GM21423 (cell line): ENCODE data around the gene PRPF8.
A peak's percentile ranks its signal among the peaks of the same experiment; 100 is the strongest.

Experiments
- ATAC-seq: cut with Tn5 transposase; IDR thresholded peaks from one replicate; pipeline ENCODE4 v1.9.1; 2021; ENCODE audit warnings: mild to moderate bottlenecking, moderate library complexity; ENCODE audit not compliant: unreplicated experiment

The PRPF8 gene

GRCh38 chr17:1646199-1646875 is 38.3 kb downstream of the PRPF8 start:
- no peak for ATAC-seq

GRCh38 chr17:1645207-1646171 is 39.2 kb downstream of the PRPF8 start, which contains the start of gene SCARF1:
TSS of gene SCARF1 (minus strand) at chr17:1645732. CDS start at chr17:1645697, 35 bp downstream.
- no peak for ATAC-seq

GRCh38 chr17:1644493-1645206 is 40.0 kb downstream of the PRPF8 start:
- no peak for ATAC-seq

- no peak for ATAC-seq
Measured at GRCh38 chr17:1643999-1644492, 40.6 kb downstream of the PRPF8 start.

GRCh38 chr17:1643293-1643998 is 41.2 kb downstream of the PRPF8 start:
- no peak for ATAC-seq

- ATAC-seq: no peak
Measured at GRCh38 chr17:1641065-1641403, 43.6 kb downstream of the PRPF8 start.

GRCh38 chr17:1640329-1641064 is 44.2 kb downstream of the PRPF8 start:
- ATAC-seq: no peak

- ATAC-seq: no peak
Measured at GRCh38 chr17:1639549-1640180, 45.0 kb downstream of the PRPF8 start.

- no peak for ATAC-seq
Measured at GRCh38 chr17:1638624-1639300, 45.9 kb downstream of the PRPF8 start.

- ATAC-seq: no peak
Measured at GRCh38 chr17:1638171-1638590, 46.5 kb downstream of the PRPF8 start.

GRCh38 chr17:1636732-1637285 is 47.9 kb downstream of the PRPF8 start:
- no peak for ATAC-seq

GRCh38 chr17:1635675-1636465 is 48.8 kb downstream of the PRPF8 start:
- no peak for ATAC-seq

- no peak for ATAC-seq
Measured at GRCh38 chr17:1634841-1635650, 49.6 kb downstream of the PRPF8 start.

- no peak for ATAC-seq
Measured at GRCh38 chr17:1630662-1631061, 54.0 kb downstream of the PRPF8 start.

GRCh38 chr17:1629504-1630310 is 55.0 kb downstream of the PRPF8 start:
- no peak for ATAC-seq

GRCh38 chr17:1628856-1629503 is 55.7 kb downstream of the PRPF8 start:
- ATAC-seq: peak; percentile 42
